ENCODE data around the gene DAZAP1. TPM values are rescaled to one million over a fixed set of nuclear protein-coding genes. Genes with fewer than 3 reads are reported as not detected.

The DAZAP1 gene
- polyA plus RNA-seq, 3 donors from 2014 or later, result 4.3 to 10.3 (median 8.0) TPM

DNA sequence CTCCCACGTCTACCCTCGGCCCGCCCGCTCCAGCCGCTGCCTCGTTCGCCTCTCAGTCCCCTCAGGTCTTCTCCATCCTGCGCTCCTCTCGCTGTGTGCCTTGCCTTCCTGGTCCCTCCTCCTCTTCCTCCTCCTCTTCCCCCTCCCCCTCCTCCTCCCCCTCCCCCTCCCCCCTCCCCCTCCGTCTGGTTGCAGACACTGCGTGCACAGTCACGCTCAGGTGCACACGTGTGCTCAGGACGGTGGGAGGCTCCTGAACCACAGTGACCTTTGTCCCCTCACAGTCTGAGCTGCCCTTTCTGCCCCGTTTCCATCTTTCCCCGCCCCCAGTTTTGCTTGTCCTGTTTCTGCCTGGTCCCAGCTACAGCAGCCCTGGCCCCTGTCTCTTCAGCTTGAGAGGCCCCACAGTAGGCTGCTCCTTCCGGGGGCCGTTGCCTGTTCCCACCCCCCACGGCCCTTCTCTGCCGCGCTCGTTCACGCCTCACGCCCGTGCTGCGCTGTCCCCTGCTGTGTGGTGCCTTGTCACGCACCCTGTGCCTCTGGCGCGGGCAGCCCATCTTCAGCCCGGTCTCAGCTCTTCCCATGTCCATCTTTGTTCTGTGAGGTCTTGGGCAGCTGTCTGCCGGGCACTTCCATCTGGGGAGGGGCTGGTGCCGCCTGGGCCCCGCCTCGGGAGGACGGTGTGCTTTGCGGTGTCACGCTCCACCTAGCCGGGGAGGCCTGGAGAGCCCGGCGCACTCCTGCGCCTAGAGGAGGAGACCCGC is 17.0 kb downstream of the DAZAP1 start:
- H3K4me3 Mint-ChIP-seq, result no peak overlapping the region
- H3K9me3 Mint-ChIP-seq, result no peaks in the 10 kb centered on the region
- H3K36me3 Mint-ChIP-seq, result peaks cover 3 to 24% (median 13%) of the 10 kb centered on the region in 3 donors

DNA sequence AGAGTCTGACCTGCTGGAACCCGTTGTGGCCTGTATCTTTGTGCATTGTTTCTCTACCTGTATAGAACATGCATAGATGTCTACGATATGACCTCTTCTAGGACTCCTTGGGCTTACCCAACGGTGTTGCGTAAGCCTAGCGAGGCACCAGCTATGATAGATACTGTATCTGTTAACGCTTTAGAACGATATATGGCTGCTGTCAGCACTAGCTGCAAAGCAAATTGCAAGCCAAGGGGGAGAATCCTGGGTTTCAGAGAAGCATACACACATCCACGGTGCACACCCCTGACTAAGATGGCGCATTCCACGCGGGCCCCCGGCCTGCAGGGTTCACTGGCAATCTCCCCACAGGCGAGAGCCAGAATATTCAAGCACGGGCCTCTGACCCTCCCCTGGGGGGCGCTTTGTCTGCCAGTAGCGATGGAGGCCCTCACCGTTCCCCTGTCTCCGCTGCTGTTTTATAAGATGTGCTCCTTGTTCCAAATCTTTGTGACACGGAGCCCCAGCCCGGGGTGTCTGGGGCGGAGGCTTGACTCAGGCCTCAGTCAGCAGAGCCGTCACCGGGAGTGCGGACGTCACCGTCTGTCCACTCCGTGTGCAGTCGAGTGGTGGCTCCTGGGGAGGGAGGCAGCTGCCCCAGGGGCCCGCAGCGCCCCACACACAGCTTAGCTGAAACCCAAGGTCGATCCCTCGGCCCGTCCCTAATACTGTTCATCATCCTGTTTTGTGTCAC is 17.9 kb downstream of the DAZAP1 start:
- Mint-ChIP-seq H3K4me3 (no peak overlapping the region), H3K27ac (no peak overlapping the region), H3K9me3 (no peaks in the 10 kb centered on the region), H3K27me3 (ENCODE audit: low read depth in 3 of 3) (peaks cover 0 to 5% (median 4%) of the 10 kb centered on the region in 3 donors), H3K36me3 (peaks cover 3 to 20% (median 9%) of the 10 kb centered on the region in 3 donors), H3K4me1 (peaks cover 0 to 5% of the 10 kb centered on the region in 2 donors)
- DNase-seq, result no peak

More for the DNA sequence above, 17.0 kb downstream of the DAZAP1 start:
- H3K4me1 Mint-ChIP-seq, result peaks cover 3 to 8% of the 10 kb centered on the region in 2 donors
- no peak for DNase-seq
- peaks cover 0 to 6% (median 4%) of the 10 kb centered on the region in 3 donors for H3K27me3 Mint-ChIP-seq (ENCODE audit: low read depth in 3 of 3)
- H3K27ac Mint-ChIP-seq, result peak overlapping the region in 1 of 6 donors; percentile 50

DNA sequence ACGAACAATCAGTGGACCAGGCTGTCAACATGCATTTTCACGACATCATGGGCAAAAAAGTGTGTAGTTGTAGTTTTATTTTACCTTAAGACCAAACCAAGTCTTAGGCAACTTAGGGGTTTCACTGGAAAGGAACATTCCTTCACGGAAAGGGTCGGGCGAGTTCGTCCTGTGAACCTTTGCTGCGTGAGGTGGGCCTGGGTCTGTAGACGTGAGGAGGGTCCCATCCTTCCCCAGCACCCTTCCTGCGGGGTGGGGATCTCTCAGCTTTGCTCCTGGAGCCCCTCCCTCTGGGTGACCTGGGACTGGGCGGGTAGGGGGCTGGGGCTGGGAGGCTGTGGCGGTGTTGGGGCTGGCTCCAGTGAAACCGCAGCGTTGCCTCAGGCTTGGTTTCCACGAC is 18.5 kb downstream of the DAZAP1 start:
- no peaks in the 10 kb centered on the region for H3K9me3 Mint-ChIP-seq
- peaks cover 1 to 5% of the 10 kb centered on the region in 2 donors for H3K4me1 Mint-ChIP-seq
- H3K4me3 Mint-ChIP-seq, result no peak overlapping the region
- H3K36me3 Mint-ChIP-seq, result peaks cover 3 to 16% (median 6%) of the 10 kb centered on the region in 3 donors
- peaks cover 0 to 5% (median 4%) of the 10 kb centered on the region in 3 donors for H3K27me3 Mint-ChIP-seq (ENCODE audit: low read depth in 3 of 3)
- H3K27ac Mint-ChIP-seq, result no peak overlapping the region
- no peak for DNase-seq

DNA sequence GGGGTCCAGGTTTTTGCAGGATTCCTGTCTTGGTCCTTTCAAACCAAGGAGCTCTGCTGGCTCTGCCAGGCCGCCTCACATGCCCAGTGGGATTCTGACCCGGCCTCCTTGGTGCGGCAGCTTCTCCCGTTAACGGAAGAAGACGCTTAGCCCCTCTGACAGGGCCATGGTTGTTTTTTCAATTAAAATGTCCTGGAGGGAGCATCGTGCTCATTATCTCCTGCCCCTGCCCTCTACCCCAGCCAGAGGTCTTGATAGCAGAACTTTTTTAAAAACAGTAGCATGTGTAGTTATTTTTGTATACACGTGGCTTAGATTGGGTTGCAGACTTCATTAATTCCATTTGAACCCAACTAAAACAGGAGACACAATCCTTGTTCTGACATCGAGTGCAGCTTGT is 19.4 kb downstream of the DAZAP1 start:
- no peak overlapping the region for H3K27ac Mint-ChIP-seq
- no peak for DNase-seq
- peaks cover 1 to 5% of the 10 kb centered on the region in 2 donors for H3K4me1 Mint-ChIP-seq
- no peaks in the 10 kb centered on the region for H3K9me3 Mint-ChIP-seq
- peaks cover 0 to 5% (median 4%) of the 10 kb centered on the region in 3 donors for H3K27me3 Mint-ChIP-seq (ENCODE audit: low read depth in 3 of 3)
- no peak overlapping the region for H3K4me3 Mint-ChIP-seq
- H3K36me3 Mint-ChIP-seq, result peaks cover 3 to 15% (median 5%) of the 10 kb centered on the region in 3 donors

DNA sequence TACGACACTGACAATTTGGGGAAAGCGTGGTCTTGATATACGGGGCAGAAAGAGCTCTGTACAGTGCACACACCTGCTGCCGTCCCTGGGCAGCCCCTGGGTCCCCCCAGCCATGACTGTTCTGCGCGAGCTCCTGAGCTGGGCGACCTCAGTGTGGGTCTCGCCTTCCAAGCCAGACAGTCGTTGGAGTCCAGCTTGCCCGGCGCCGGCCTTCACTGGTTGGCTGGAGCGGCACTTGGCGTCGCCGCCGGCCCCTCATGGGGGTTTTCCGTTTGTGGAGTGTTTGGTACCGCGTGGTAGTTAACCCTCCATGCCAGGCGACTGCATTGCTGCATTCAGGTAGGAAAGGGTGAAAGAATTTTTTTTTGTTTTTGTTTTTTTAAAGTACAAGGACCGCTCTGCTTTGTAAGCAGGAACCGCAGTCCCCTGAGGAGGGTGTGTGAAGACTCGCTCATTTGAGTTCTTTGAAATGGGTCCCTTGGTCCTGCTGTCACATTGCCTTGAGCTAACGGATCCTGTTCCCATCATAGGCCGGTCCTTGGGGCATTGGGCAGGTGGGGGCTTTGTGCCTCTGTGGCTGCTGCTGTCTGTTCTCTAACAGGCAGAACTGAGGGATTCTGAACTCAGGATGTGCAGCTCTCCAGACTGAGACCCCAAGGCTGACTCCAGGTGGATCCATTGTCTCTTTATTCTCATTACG is 20.0 kb downstream of the DAZAP1 start:
- no peak overlapping the region for H3K27ac Mint-ChIP-seq
- no peaks in the 10 kb centered on the region for H3K9me3 Mint-ChIP-seq
- H3K27me3 Mint-ChIP-seq (ENCODE audit: low read depth in 3 of 3), result peaks cover 0 to 6% (median 4%) of the 10 kb centered on the region in 3 donors
- H3K4me1 Mint-ChIP-seq, result peaks cover 1 to 5% of the 10 kb centered on the region in 2 donors
- DNase-seq, result no peak
- H3K36me3 Mint-ChIP-seq, result peaks cover 3 to 14% (median 5%) of the 10 kb centered on the region in 3 donors
- no peak overlapping the region for H3K4me3 Mint-ChIP-seq

DNA sequence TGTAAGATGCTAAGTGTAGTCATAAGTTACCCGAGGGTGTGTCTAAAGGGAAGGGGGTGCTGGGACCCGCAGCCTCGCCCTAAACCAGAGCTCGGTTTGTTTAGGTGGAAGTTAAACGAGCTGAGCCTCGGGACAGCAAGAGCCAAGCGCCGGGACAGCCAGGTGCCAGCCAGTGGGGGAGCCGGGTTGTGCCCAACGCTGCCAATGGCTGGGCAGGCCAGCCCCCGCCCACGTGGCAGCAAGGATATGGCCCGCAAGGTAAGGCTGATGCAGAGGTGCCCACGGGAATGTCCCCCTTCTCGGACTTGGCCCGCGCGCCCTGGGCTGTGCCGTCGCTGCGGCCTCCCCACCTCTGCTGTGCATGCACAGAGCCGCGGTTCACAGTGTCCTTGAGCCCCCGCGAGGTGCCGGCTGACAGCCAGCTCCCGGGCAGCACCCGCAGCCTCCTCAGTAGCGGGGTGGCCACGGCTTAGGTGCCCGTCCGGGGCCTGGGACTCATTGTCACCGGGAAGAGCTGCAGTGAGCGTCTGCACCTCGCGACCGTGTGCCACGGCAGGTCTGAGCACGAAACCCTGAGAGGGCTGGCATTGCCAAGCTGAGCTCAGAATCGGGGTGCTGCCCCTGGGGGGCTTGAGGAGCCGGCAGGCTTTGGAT is 21.5 kb downstream of the DAZAP1 start:
- Mint-ChIP-seq H3K27me3 (ENCODE audit: low read depth in 3 of 3) (peaks cover 0 to 4% (median 4%) of the 10 kb centered on the region in 3 donors), H3K9me3 (no peaks in the 10 kb centered on the region), H3K4me3 (no peak overlapping the region), H3K36me3 (peaks cover 0 to 4% (median 0%) of the 10 kb centered on the region in 3 donors), H3K27ac (no peak overlapping the region), H3K4me1 (peaks cover 0 to 1% of the 10 kb centered on the region in 2 donors)
- no peak for DNase-seq

DNA sequence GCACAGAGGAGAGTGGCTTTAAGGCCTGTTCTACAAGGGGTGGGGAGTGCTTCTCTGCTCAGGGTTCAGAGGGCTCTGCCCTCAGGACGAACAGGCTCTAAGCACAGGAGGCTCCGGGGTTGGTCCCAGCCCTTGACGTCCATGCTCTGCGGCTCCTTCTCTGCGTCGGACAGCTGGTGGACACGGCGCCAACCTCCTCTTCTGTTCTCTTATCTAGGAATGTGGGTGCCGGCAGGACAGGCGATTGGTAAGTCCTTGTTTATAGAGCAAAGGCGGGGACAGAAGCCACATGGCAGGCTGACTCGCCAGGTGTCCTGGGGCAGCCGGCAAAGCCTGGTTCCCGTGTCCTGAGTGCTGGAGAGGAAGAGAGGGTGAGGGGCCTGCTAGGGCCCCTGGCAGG is 22.4 kb downstream of the DAZAP1 start:
- DNase-seq, result no peak
- Mint-ChIP-seq H3K9me3 (no peaks in the 10 kb centered on the region), H3K4me3 (no peak overlapping the region), H3K27me3 (ENCODE audit: low read depth in 3 of 3) (peaks cover 0 to 4% (median 1%) of the 10 kb centered on the region in 3 donors), H3K4me1 (peaks cover 0 to 1% of the 10 kb centered on the region in 2 donors), H3K36me3 (peaks cover 0 to 4% (median 0%) of the 10 kb centered on the region in 3 donors), H3K27ac (no peak overlapping the region)

DNA sequence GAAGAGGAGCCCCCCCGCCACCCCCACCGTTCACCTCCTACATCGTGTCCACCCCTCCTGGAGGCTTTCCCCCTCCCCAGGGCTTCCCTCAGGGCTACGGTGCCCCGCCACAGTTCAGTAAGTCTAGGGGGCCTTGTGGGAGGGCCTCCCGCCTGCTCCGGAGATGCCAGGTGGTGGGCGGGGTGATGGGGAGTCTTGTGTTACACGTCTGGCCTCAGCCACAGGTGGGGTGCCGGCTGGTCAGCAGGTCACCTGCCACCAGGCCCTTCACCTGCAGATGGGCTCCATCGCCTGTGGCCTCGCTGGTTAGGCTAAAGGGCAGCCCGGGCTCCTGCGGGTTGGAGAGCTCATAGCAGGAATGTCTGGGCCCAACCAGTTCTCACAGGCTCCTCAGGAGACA is 22.9 kb downstream of the DAZAP1 start:
- Mint-ChIP-seq H3K27me3 (ENCODE audit: low read depth in 3 of 3) (peaks cover 1 to 4% (median 2%) of the 10 kb centered on the region in 3 donors), H3K9me3 (no peaks in the 10 kb centered on the region), H3K27ac (no peak overlapping the region), H3K36me3 (no peaks in the 10 kb centered on the region), H3K4me3 (no peak overlapping the region), H3K4me1 (peaks cover 0 to 1% of the 10 kb centered on the region in 2 donors)
- DNase-seq, result no peak

DNA sequence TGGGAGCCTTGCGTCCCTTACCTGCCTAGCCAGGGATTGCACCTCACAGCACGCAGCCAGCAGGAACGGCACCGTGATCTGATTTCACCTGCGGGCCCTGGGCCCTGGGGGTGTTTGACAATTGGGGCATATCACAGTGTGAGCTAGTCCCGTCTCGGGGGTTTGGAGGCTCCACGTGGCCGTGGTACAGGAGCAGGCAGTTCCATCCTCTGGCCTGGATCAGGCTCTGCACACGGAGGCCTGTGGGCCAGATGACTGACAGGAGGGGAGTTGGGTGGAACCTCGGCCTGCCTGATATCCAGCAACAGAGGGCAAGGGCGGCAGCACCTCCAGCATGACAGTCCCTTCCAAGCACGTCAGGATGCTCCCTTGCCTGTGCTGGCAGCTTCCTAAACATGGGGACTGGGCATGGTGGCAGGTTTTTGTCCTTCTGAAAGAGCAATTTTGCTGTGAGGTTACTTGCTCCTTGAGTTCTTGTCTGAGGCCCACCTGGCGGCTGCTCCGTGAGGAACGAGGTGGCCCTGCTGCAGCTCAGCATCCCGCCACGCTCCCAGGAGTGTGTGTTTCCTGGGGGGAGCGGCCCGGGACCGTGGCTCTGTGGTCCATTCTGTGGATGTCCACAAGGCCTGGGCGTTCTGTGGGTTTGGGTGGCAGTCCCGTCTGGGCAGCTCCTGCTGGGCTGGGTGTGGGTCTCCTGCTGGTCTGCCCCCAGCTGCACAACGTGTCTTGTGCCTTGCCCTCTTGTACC is 24.5 kb downstream of the DAZAP1 start:
- H3K27me3 Mint-ChIP-seq (ENCODE audit: low read depth in 3 of 3), result peaks cover 1 to 6% (median 2%) of the 10 kb centered on the region in 3 donors
- no peaks in the 10 kb centered on the region for H3K9me3 Mint-ChIP-seq
- peaks cover 0 to 3% (median 0%) of the 10 kb centered on the region in 3 donors for H3K36me3 Mint-ChIP-seq
- H3K27ac Mint-ChIP-seq, result no peak overlapping the region
- DNase-seq, result no peak
- no peak overlapping the region for H3K4me3 Mint-ChIP-seq
- peaks cover 0 to 3% of the 10 kb centered on the region in 2 donors for H3K4me1 Mint-ChIP-seq

DNA sequence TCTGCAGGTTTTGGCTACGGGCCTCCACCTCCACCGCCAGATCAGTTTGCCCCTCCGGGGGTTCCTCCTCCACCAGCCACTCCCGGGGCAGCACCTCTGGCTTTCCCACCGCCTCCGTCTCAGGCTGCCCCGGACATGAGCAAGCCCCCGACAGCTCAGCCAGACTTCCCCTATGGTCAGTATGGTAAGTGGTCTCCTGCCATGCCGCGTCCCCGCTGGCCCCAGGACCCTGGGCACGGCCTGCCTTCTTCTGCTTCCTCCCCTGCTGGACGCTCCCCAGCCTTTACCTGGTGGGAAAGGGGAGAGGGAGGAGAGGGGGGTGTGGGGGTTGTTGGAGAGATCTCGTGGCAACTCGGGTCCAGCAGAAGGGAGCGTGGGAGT is 25.1 kb downstream of the DAZAP1 start:
- H3K4me3 Mint-ChIP-seq, result no peak overlapping the region
- no peak overlapping the region for H3K27ac Mint-ChIP-seq
- peaks cover 0 to 3% of the 10 kb centered on the region in 2 donors for H3K4me1 Mint-ChIP-seq
- peaks cover 0 to 3% (median 0%) of the 10 kb centered on the region in 3 donors for H3K36me3 Mint-ChIP-seq
- H3K27me3 Mint-ChIP-seq (ENCODE audit: low read depth in 3 of 3), result peaks cover 1 to 6% (median 2%) of the 10 kb centered on the region in 3 donors
- DNase-seq, result no peak
- H3K9me3 Mint-ChIP-seq, result no peaks in the 10 kb centered on the region

DNA sequence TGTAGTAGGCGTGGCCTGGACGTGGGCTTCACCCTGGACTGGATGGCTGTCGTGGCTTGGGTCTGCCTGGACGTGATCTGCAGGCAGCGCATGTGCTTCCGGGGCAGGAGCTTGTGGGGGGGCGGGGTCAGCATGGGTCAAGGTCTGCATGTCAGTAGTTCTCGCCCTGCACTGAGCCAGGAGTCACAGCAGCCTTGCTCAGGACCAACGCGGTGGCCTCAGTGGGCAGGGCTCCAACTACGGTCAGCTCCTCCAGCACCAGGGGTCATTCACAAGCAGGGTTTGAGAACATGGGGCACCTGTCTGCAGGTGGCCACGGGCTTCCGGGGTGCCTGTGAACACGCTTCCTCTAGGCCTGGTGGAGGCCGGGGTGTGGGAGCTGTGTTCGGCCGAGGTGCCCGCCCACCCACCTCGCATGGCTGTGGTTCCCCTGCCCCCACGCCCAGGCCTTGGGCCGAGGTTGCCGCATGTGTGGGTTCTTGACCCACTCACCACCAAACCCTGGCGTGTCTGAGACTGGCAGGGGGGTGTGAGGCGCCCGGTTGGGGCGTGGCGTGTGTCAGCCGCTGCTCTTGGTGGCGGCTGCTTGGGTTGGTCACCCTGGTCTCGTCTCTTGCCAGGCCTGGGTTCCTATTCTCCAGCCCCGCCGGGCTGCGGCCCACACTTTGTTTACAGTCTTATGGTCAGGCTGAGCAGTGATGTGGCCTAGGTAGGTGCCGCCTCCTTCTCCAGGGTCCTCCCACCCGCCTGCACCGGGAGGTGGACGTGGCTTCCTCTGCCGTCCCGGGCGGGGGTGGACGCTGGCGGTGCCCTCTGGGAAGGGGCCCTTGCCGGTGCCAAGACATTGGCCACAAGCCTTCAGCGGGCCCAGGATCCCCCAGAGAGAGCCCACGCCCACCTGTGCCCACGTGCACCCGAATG is 26.0 kb downstream of the DAZAP1 start:
- H3K9me3 Mint-ChIP-seq, result no peaks in the 10 kb centered on the region
- H3K27me3 Mint-ChIP-seq (ENCODE audit: low read depth in 3 of 3), result peaks cover 7 to 12% (median 9%) of the 10 kb centered on the region in 3 donors
- H3K4me3 Mint-ChIP-seq, result no peak overlapping the region
- peaks cover 5 to 11% of the 10 kb centered on the region in 2 donors for H3K4me1 Mint-ChIP-seq
- H3K27ac Mint-ChIP-seq, result no peak overlapping the region
- DNase-seq, result no peak
- peaks cover 0 to 4% (median 3%) of the 10 kb centered on the region in 3 donors for H3K36me3 Mint-ChIP-seq

DNA sequence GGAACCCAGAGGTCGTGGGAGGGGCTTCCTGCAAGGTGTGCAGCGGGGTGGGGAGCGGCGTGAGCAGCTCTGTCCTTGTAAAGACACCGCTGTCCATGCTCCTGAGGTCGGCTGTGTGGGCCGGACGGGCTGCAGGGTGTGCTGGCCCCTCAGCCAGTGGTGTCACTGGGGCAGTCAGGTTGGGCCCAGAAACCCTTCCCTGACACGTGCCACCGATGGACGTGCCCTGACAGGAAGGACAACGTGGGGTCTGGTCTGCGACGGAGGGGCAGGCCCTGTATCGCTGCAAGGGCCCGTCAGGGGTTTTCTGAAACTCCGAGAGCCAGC is 26.6 kb downstream of the DAZAP1 start:
- Mint-ChIP-seq H3K9me3 (no peaks in the 10 kb centered on the region), H3K27me3 (ENCODE audit: low read depth in 3 of 3) (peaks cover 7 to 14% (median 12%) of the 10 kb centered on the region in 3 donors), H3K36me3 (peaks cover 0 to 4% (median 3%) of the 10 kb centered on the region in 3 donors), H3K4me3 (no peak overlapping the region), H3K4me1 (peaks cover 5 to 12% of the 10 kb centered on the region in 2 donors), H3K27ac (no peak overlapping the region)
- DNase-seq, result no peak

All from immature natural killer cell (primary cell).